HepG2 (cell line): ENCODE measurements around the gene RANBP3.

ENCODE experiments used
- FOSL1 ChIP-seq: sonication (generic); formaldehyde crosslinking; IDR thresholded peaks from 2 replicates; pipeline ENCODE4 v1.9.0; 2021; ENCODE audit warnings: missing genetic modification reagents, borderline replicate concordance
- JUNB ChIP-seq: sonication (generic); formaldehyde crosslinking; IDR thresholded peaks from 2 replicates; pipeline ENCODE4 v1.8.0; 2022; ENCODE audit warnings: missing genetic modification reagents, mild to moderate bottlenecking, borderline replicate concordance
- KAT8 ChIP-seq: IDR thresholded peaks from 2 replicates; pipeline ENCODE4 v1.6.1; 2016; ENCODE audit warnings: missing genetic modification reagents, missing compliant biosample characterization
- MAZ ChIP-seq, 2 experiments: sonication (generic) in 1 of 2; formaldehyde crosslinking in 1 of 2; IDR thresholded peaks; 2 replicates each; pipeline versions ENCODE4 v1.5.0 to v1.6.1; 2012 to 2020; ENCODE audit warnings: low read depth in 2 of 2, mild to moderate bottlenecking in 2 of 2, borderline replicate concordance in 1 of 2, improper control_type of control experiment in 1 of 2, low read length in 1 of 2, missing genetic modification reagents in 1 of 2, moderate library complexity in 1 of 2
- MYC ChIP-seq: sonication (generic); formaldehyde crosslinking; IDR thresholded peaks from 2 replicates; pipeline ENCODE4 v1.9.0; 2021; ENCODE audit warnings: missing genetic modification reagents, borderline replicate concordance
- PCBP2 ChIP-seq: fragments of 200-400 bp; formaldehyde crosslinking; optimal IDR thresholded peaks from 2 replicates; pipeline ENCODE3; 2018; ENCODE audit warnings: low read length, low read depth; ENCODE audit not compliant: poor library complexity, severe bottlenecking
- POLR2AphosphoS5 ChIP-seq: IDR thresholded peaks from 2 replicates; pipeline ENCODE4 v1.6.1; 2012; ENCODE audit warnings: low read depth, low read length
- ZFP90 ChIP-seq: sonication (generic); formaldehyde crosslinking; IDR thresholded peaks from 2 replicates; pipeline ENCODE4 v1.8.0; 2022; ENCODE audit warnings: missing genetic modification reagents, mild to moderate bottlenecking, inconsistent platforms, borderline replicate concordance
- ZHX2 ChIP-seq, 2 experiments: sonication (generic) in 1 of 2; formaldehyde crosslinking in 1 of 2; IDR thresholded peaks; 2 replicates each; pipeline versions ENCODE4 v1.6.1 to v1.9.0; 2014 to 2022; ENCODE audit warnings: antibody characterized with exemption in 1 of 2, borderline replicate concordance in 1 of 2, inconsistent platforms in 1 of 2, low read depth in 1 of 2, missing genetic modification reagents in 1 of 2
- ZNF335 ChIP-seq: sonication (generic); formaldehyde crosslinking; IDR thresholded peaks from 2 replicates; pipeline ENCODE4 v1.4.0; 2020; ENCODE audit warnings: missing genetic modification reagents

GRCh38 chr19:5894704-5895349, 83.1 kb downstream of the RANBP3 start:
- TF ChIP-seq POLR2AphosphoS5 (no peak), KAT8 (no peak), PCBP2 (no peak), ZHX2 (IDR thresholded peaks at IDR 0.05; ENCODE audit: low read depth) (no peak), ZHX2 (CRISPR knock-in tag; IDR thresholded peaks at IDR 0.05; ENCODE audit: borderline replicate concordance) (no peak), ZNF335 (no peak), JUNB (CRISPR knock-in tag) (no peak), FOSL1 (no peak), ZFP90 (CRISPR knock-in tag) (no peak), MYC (CRISPR knock-in tag) (no peak), MAZ (IDR thresholded peaks at IDR 0.05; ENCODE audit: borderline replicate concordance, low read depth, low read length) (no peak), MAZ (CRISPR knock-in tag; IDR thresholded peaks at IDR 0.05; ENCODE audit: low read depth) (no peak)
